ENCODE results near the gene SEMA6D. TPM values are rescaled to one million over a fixed set of nuclear protein-coding genes. Genes with fewer than 3 reads are reported as not detected.

Gene SEMA6D
- total RNA-seq, 1 donor from 2014 or later: 255 TPM

- H3K27ac Mint-ChIP-seq (ENCODE audit: unreplicated experiment): peak overlapping the region; percentile 73
- peaks cover 8% of the 10 kb centered on the region for H3K27me3 Mint-ChIP-seq (ENCODE audit: unreplicated experiment)
- no peak overlapping the region for H3K4me3 Mint-ChIP-seq (ENCODE audit: unreplicated experiment)
- TF ChIP-seq CTCF (IDR thresholded peaks at IDR 0.05; ENCODE audit: partially characterized antibody, unreplicated experiment): no peak
- peaks cover 7% of the 10 kb centered on the region for H3K36me3 Mint-ChIP-seq (ENCODE audit: unreplicated experiment)
- no peak for DNase-seq
- H3K9me3 Mint-ChIP-seq (ENCODE audit: unreplicated experiment): peaks cover 13% of the 10 kb centered on the region
- peaks cover 49% of the 10 kb centered on the region for H3K4me1 Mint-ChIP-seq (ENCODE audit: low read depth, unreplicated experiment)
Measured at GRCh38 chr15:47744496-47744895, 27.2 kb downstream of the SEMA6D start.

- H3K4me1 Mint-ChIP-seq (ENCODE audit: low read depth, unreplicated experiment): peaks cover 49% of the 10 kb centered on the region
- H3K36me3 Mint-ChIP-seq (ENCODE audit: unreplicated experiment): peaks cover 6% of the 10 kb centered on the region
- no peak for DNase-seq
- peaks cover 12% of the 10 kb centered on the region for H3K9me3 Mint-ChIP-seq (ENCODE audit: unreplicated experiment)
- no peak for TF ChIP-seq CTCF (IDR thresholded peaks at IDR 0.05; ENCODE audit: partially characterized antibody, unreplicated experiment)
- no peak overlapping the region for H3K4me3 Mint-ChIP-seq (ENCODE audit: unreplicated experiment)
- peaks cover 8% of the 10 kb centered on the region for H3K27me3 Mint-ChIP-seq (ENCODE audit: unreplicated experiment)
- H3K27ac Mint-ChIP-seq (ENCODE audit: unreplicated experiment): peak overlapping the region; percentile 73
Measured at GRCh38 chr15:47744973-47745372, 27.7 kb downstream of the SEMA6D start.

GRCh38 chr15:47746516-47746915 is 29.2 kb downstream of the SEMA6D start:
- Mint-ChIP-seq H3K36me3 (ENCODE audit: unreplicated experiment) (peaks cover 10% of the 10 kb centered on the region), H3K4me3 (ENCODE audit: unreplicated experiment) (peak overlapping the region; percentile 56), H3K27me3 (ENCODE audit: unreplicated experiment) (peaks cover 8% of the 10 kb centered on the region), H3K27ac (ENCODE audit: unreplicated experiment) (peak overlapping the region; percentile 94), H3K9me3 (ENCODE audit: unreplicated experiment) (peaks cover 10% of the 10 kb centered on the region), H3K4me1 (ENCODE audit: low read depth, unreplicated experiment) (peaks cover 51% of the 10 kb centered on the region)
- DNase-seq: peak; percentile 35
- no peak for TF ChIP-seq CTCF (IDR thresholded peaks at IDR 0.05; ENCODE audit: partially characterized antibody, unreplicated experiment)

- no peak for DNase-seq
- no peak overlapping the region for H3K4me3 Mint-ChIP-seq (ENCODE audit: unreplicated experiment)
- peaks cover 24% of the 10 kb centered on the region for H3K4me1 Mint-ChIP-seq (ENCODE audit: low read depth, unreplicated experiment)
- no peak for TF ChIP-seq CTCF (IDR thresholded peaks at IDR 0.05; ENCODE audit: partially characterized antibody, unreplicated experiment)
- peaks cover 36% of the 10 kb centered on the region for H3K36me3 Mint-ChIP-seq (ENCODE audit: unreplicated experiment)
- peaks cover 20% of the 10 kb centered on the region for H3K9me3 Mint-ChIP-seq (ENCODE audit: unreplicated experiment)
- peaks cover 10% of the 10 kb centered on the region for H3K27me3 Mint-ChIP-seq (ENCODE audit: unreplicated experiment)
- H3K27ac Mint-ChIP-seq (ENCODE audit: unreplicated experiment): no peak overlapping the region
Measured at GRCh38 chr15:47750030-47750739, 32.9 kb downstream of the SEMA6D start.

- Mint-ChIP-seq H3K9me3 (ENCODE audit: unreplicated experiment) (peaks cover 21% of the 10 kb centered on the region), H3K27ac (ENCODE audit: unreplicated experiment) (no peak overlapping the region), H3K27me3 (ENCODE audit: unreplicated experiment) (peaks cover 10% of the 10 kb centered on the region), H3K4me1 (ENCODE audit: low read depth, unreplicated experiment) (peaks cover 21% of the 10 kb centered on the region), H3K36me3 (ENCODE audit: unreplicated experiment) (peaks cover 39% of the 10 kb centered on the region), H3K4me3 (ENCODE audit: unreplicated experiment) (no peak overlapping the region)
- TF ChIP-seq CTCF (IDR thresholded peaks at IDR 0.05; ENCODE audit: partially characterized antibody, unreplicated experiment): no peak
- no peak for DNase-seq
Measured at GRCh38 chr15:47750740-47751262, 33.5 kb downstream of the SEMA6D start.
